Measurements from ENCODE around the gene CEP128.

The CEP128 gene

GRCh38 chr14:80491131-80491530 lies 450.4 kb downstream of the CEP128 start:
- H3K9ac ChIP-seq (ENCODE audit: low read length): no peak overlapping the region
- no peaks in the 10 kb centered on the region for H3K36me3 ChIP-seq (replicated peaks; ENCODE audit: low read depth, low read length)
- no peak overlapping the region for H3K4me3 ChIP-seq (ENCODE audit: low read length)
- H3K27me3 ChIP-seq (ENCODE audit: low read depth, low read length): no peaks in the 10 kb centered on the region
- H4K20me1 ChIP-seq (ENCODE audit: insufficient read depth, low read length): no peaks in the 10 kb centered on the region
- no peak overlapping the region for H2AFZ ChIP-seq (ENCODE audit: low read depth, low read length)
- H3K4me2 ChIP-seq (ENCODE audit: low read length): 0 out of 2 replicates have a peak overlapping the region, but pooled peaks have one; percentile 14
- H3K27ac ChIP-seq (ENCODE audit: low read length): no peak overlapping the region
- H3K9me3 ChIP-seq (ENCODE audit: insufficient read depth, low read length): no peaks in the 10 kb centered on the region
- H3K79me2 ChIP-seq (ENCODE audit: low read length): no peaks in the 10 kb centered on the region
- H3K4me1 ChIP-seq (ENCODE audit: low read length): peaks cover 8% of the 10 kb centered on the region
- TF ChIP-seq CTCF (IDR thresholded peaks at IDR 0.05; ENCODE audit: low read depth, low read length) (no peak), EZH2phosphoT487 (IDR thresholded peaks at IDR 0.05; ENCODE audit: low read depth) (no peak)

GRCh38 chr14:80489513-80489912 lies 452.0 kb downstream of the CEP128 start:
- Histone ChIP-seq H2AFZ (ENCODE audit: low read depth, low read length) (no peak overlapping the region), H3K4me2 (ENCODE audit: low read length) (no peak overlapping the region), H3K27ac (ENCODE audit: low read length) (no peak overlapping the region), H3K9me3 (ENCODE audit: insufficient read depth, low read length) (no peaks in the 10 kb centered on the region), H3K9ac (ENCODE audit: low read length) (no peak overlapping the region), H3K4me3 (ENCODE audit: low read length) (no peak overlapping the region), H4K20me1 (ENCODE audit: insufficient read depth, low read length) (no peaks in the 10 kb centered on the region), H3K4me1 (ENCODE audit: low read length) (peaks cover 8% of the 10 kb centered on the region), H3K36me3 (replicated peaks; ENCODE audit: low read depth, low read length) (no peaks in the 10 kb centered on the region), H3K27me3 (ENCODE audit: low read depth, low read length) (no peaks in the 10 kb centered on the region), H3K79me2 (ENCODE audit: low read length) (no peaks in the 10 kb centered on the region)
- TF ChIP-seq CTCF (IDR thresholded peaks at IDR 0.05; ENCODE audit: low read depth, low read length) (no peak), EZH2phosphoT487 (IDR thresholded peaks at IDR 0.05; ENCODE audit: low read depth) (no peak)

GRCh38 chr14:80485764-80486163 lies 455.8 kb downstream of the CEP128 start:
- H3K27me3 ChIP-seq (ENCODE audit: low read depth, low read length): no peaks in the 10 kb centered on the region
- H3K9me3 ChIP-seq (ENCODE audit: insufficient read depth, low read length): no peaks in the 10 kb centered on the region
- H3K27ac ChIP-seq (ENCODE audit: low read length): no peak overlapping the region
- H3K9ac ChIP-seq (ENCODE audit: low read length): no peak overlapping the region
- no peaks in the 10 kb centered on the region for H4K20me1 ChIP-seq (ENCODE audit: insufficient read depth, low read length)
- H2AFZ ChIP-seq (ENCODE audit: low read depth, low read length): no peak overlapping the region
- no peak overlapping the region for H3K4me3 ChIP-seq (ENCODE audit: low read length)
- no peak overlapping the region for H3K4me2 ChIP-seq (ENCODE audit: low read length)
- H3K79me2 ChIP-seq (ENCODE audit: low read length): no peaks in the 10 kb centered on the region
- no peaks in the 10 kb centered on the region for H3K36me3 ChIP-seq (replicated peaks; ENCODE audit: low read depth, low read length)
- H3K4me1 ChIP-seq (ENCODE audit: low read length): no peaks in the 10 kb centered on the region
- TF ChIP-seq EZH2phosphoT487 (IDR thresholded peaks at IDR 0.05; ENCODE audit: low read depth) (no peak), CTCF (IDR thresholded peaks at IDR 0.05; ENCODE audit: low read depth, low read length) (no peak)

DNA sequence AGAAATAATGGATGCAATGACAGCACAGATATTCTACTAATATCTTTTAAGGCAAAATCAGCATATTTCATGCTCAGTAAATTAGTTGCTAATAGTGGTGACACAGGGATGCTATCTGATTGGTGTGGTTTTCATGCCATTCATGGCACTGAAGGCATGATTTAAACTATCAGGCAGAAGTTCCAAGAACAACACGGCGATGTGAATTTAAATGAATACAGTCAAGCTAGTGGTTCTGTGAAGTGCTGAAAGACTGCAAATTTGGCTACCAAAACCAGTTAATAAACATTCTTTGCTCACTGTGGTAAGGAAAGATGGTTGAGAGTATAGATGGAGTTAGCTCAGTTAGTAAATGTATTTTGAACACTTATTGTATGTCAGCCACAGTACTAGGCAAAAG lies 458.2 kb downstream of the CEP128 start:
- H2AFZ ChIP-seq (ENCODE audit: low read depth, low read length): no peak overlapping the region
- no peaks in the 10 kb centered on the region for H3K27me3 ChIP-seq (ENCODE audit: low read depth, low read length)
- no peak overlapping the region for H3K27ac ChIP-seq (ENCODE audit: low read length)
- no peaks in the 10 kb centered on the region for H3K79me2 ChIP-seq (ENCODE audit: low read length)
- H3K4me2 ChIP-seq (ENCODE audit: low read length): no peak overlapping the region
- no peaks in the 10 kb centered on the region for H3K9me3 ChIP-seq (ENCODE audit: insufficient read depth, low read length)
- no peak overlapping the region for H3K4me3 ChIP-seq (ENCODE audit: low read length)
- no peak overlapping the region for H3K9ac ChIP-seq (ENCODE audit: low read length)
- no peaks in the 10 kb centered on the region for H4K20me1 ChIP-seq (ENCODE audit: insufficient read depth, low read length)
- no peaks in the 10 kb centered on the region for H3K36me3 ChIP-seq (replicated peaks; ENCODE audit: low read depth, low read length)
- no peaks in the 10 kb centered on the region for H3K4me1 ChIP-seq (ENCODE audit: low read length)
- TF ChIP-seq EZH2phosphoT487 (IDR thresholded peaks at IDR 0.05; ENCODE audit: low read depth) (no peak), CTCF (IDR thresholded peaks at IDR 0.05; ENCODE audit: low read depth, low read length) (no peak)
